GM21367 (cell line): ENCODE measurements around the gene FAM131A.

ENCODE experiments used
- ATAC-seq: cut with Tn5 transposase; IDR thresholded peaks from one replicate; pipeline ENCODE4 v1.9.1; 2021; ENCODE audit not compliant: unreplicated experiment

The FAM131A gene

GRCh38 chr3:184316792-184317191, 20.6 kb upstream of the FAM131A start:
- ATAC-seq, result no peak

DNA sequence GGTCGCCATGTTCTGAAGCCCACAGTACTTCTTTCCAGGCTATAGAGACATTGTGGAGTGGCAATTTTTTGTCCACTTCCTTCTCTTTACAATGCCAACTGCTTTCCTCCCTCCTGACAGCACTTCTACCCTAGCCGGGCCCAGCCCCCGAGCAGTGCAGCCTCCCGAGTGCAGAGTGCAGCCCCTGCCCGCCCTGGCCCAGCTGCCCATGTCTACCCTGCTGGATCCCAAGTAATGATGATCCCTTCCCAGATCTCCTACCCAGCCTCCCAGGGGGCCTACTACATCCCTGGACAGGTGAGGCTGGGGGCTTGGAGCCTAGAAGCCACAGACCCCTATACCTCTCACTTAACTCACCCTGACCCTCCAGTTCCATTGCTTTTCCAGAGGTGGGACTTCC, 20.2 kb upstream of the FAM131A start:
- no peak for ATAC-seq

GRCh38 chr3:184320104-184320445, 17.3 kb upstream of the FAM131A start:
- ATAC-seq, result no peak

GRCh38 chr3:184321666-184322065, 15.7 kb upstream of the FAM131A start:
- ATAC-seq, result no peak

DNA sequence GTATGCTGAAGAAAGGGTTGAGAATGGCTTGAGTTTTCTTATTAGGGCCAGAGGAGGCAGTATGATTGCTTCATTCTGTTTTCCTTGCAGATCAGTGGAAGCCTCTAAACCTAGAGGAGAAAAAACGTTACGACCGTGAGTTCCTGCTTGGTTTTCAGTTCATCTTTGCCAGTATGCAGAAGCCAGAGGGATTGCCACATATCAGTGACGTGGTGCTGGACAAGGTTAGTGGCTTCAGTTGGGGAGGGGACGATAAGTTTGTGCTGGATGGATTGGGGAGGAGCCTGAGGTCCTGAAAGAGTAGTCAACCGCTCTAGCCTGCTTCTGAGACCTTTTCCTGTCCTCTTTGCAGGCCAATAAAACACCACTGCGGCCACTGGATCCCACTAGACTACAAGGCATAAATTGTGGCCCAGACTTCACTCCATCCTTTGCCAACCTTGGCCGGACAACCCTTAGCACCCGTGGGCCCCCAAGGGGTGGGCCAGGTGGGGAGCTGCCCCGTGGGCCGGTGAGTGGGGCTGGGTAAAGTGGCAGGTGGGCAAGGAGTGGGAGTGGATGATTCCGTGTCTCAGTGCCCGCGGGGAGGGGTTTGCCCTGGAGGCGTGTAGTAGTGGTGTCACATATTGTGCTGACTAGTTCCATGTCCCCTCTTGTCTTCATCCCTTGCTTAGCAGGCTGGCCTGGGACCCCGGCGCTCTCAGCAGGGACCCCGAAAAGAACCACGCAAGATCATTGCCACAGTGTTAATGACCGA, 14.5 kb upstream of the FAM131A start:
- ATAC-seq, result no peak

GRCh38 chr3:184323696-184324095, 13.7 kb upstream of the FAM131A start:
- ATAC-seq, result no peak

- ATAC-seq, result no peak
Observed at GRCh38 chr3:184325269-184325668, 12.1 kb upstream of the FAM131A start.

DNA sequence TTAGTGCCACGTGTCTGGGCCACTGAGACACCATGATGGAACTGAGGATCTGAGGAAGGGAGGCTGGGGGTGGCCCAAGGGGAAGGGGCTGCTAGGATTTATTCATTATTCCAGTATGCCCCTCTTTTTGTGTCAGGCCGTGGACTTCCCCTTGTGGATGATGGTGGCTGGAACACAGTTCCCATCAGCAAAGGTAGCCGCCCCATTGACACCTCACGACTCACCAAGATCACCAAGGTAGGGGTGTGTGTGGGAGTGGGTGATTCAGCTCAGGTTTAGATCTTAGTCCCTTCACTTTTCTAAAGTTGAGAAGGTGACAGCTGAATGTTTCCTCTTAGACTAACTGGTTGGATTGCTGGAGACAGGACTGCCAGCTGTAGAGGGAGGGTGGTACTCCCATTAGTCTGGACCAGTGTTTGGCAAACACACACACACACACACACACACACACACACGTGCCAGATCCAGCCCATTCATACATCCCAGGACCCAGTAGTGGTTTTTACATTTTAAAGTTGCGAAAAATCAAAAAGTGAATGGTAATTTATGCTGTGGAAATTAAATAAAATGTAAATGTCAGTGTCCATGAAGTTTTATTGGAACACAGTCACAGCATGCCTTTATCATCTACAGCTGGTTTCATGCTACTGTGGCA, 11.6 kb upstream of the FAM131A start:
- no peak for ATAC-seq

DNA sequence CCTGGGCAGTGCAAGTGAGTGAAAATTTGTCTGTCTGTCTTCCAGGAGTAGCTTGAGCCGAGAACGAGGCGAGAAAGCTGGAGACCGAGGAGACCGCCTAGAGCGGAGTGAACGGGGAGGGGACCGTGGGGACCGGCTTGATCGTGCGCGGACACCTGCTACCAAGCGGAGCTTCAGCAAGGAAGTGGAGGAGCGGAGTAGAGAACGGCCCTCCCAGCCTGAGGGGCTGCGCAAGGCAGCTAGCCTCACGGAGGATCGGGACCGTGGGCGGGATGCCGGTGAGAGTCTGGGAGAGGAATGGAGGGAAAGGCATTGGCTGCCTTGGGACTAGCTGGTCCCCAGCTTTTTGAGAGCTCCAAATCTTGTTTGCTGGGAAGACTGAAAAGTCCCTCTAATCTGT, 10.2 kb upstream of the FAM131A start:
- no peak for ATAC-seq

DNA sequence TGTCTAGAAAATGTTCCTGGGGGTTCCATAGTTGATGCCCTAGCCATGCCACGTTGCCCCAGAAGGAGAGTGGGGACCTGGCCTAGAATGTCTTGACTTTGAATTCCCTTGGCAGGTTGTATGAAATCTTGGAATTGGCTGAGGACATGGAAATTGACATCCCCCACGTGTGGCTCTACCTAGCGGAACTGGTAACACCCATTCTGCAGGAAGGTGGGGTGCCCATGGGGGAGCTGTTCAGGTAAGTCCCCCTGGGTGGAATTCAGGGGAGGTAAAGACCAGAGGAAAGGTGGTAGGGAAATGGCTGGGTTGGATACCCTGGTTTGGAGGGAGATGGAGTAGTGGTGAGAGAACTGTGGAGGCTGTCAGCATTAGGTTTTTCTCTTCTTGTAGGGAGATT, 8.9 kb upstream of the FAM131A start:
- no peak for ATAC-seq

DNA sequence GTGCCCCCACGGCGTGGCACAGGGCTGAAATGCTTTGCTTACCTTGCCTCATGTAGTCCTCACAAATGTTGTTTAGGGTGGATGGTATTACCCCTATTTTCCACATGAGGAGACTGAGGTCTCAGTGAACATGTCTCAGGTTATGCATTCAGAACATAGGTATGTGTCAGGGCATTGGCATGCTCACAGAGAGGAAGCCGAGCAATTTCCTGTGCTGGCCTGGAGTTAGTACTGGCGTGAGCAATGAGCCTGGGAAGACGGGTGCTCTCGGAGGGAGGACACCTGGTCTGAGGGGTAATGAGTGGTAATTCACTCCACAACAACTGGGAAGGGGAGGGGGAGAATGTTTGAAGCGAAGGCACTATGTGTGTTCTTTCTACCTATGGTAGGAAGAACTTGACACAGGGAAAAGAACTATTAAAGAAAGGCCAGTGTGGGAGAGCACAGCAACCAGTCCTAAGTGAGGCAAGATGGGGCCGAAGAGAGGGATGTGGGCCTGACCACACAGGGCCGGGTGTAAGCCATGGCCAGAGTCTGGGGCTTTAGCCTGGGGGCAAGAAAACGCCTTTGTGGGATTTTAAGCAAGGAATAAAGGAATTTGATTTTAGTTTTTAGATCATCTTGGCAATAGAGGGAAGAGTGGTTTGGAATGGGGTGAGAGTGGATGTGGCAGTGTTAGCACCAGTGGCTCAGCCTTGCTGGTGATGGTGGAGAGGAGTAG, 4.9 kb upstream of the FAM131A start:
- ATAC-seq, result no peak

DNA sequence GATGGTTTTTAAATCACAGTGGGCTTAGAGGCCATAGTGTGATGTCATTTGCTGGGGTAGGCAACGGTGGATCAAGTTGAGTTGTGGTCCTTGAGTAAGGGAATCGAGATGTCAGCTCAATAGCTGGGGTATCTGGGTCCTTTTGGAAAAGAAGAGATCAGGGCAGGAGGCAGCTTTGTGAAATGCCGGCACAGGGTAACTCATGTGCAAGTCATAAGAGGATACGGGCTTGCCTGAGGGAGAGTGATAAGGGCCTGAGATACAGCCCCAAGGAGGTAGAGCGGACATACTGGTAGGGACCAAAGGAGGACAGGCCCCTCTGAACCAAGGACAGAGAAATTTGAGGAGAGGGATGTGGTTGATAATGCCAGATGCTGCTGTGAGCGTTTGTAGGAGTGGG, 4.2 kb upstream of the FAM131A start:
- no peak for ATAC-seq

GRCh38 chr3:184333700-184334099, 3.7 kb upstream of the FAM131A start:
- ATAC-seq, result no peak

DNA sequence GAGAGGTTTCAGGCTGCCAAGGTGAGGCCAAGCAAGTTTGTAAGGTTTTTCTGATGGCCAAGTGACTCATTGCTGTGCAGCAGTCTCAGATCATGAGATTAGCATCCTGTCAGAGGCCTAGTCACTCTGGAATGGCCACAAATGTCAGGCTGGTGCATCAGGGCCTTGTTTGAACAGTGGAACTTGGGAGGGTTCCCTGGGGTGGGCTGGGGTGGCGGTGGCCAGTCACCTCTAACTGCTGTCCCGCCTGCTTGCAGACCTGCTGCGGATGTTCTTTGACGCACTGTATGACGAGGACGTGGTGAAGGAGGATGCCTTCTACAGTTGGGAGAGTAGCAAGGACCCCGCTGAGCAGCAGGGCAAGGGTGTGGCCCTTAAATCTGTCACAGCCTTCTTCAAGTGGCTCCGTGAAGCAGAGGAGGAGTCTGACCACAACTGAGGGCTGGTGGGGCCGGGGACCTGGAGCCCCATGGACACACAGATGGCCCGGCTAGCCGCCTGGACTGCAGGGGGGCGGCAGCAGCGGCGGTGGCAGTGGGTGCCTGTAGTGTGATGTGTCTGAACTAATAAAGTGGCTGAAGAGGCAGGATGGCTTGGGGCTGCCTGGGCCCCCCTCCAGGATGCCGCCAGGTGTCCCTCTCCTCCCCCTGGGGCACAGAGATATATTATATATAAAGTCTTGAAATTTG, 2.8 kb upstream of the FAM131A start:
- no peak for ATAC-seq

DNA sequence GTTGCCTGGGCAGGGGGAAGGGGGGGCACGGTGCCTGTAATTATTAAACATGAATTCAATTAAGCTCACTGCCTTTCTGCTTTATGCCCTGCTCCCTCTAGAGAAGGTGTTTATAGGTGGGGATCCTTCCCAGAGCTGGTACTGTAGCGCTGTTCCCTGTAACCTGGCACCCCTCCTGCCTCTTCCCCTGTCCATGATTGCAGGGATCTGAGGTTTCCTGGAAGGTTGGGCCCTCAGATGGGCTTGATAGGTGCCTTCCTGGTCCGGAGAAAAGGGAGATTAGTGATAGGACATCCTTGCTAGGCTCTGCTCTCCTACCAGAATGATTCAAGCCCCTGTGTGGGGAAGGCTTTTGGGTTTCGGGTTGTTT, 2.1 kb upstream of the FAM131A start:
- ATAC-seq, result no peak

GRCh38 chr3:184335661-184336546, 1.5 kb upstream of the FAM131A start:
- peak; percentile 60 for ATAC-seq

DNA sequence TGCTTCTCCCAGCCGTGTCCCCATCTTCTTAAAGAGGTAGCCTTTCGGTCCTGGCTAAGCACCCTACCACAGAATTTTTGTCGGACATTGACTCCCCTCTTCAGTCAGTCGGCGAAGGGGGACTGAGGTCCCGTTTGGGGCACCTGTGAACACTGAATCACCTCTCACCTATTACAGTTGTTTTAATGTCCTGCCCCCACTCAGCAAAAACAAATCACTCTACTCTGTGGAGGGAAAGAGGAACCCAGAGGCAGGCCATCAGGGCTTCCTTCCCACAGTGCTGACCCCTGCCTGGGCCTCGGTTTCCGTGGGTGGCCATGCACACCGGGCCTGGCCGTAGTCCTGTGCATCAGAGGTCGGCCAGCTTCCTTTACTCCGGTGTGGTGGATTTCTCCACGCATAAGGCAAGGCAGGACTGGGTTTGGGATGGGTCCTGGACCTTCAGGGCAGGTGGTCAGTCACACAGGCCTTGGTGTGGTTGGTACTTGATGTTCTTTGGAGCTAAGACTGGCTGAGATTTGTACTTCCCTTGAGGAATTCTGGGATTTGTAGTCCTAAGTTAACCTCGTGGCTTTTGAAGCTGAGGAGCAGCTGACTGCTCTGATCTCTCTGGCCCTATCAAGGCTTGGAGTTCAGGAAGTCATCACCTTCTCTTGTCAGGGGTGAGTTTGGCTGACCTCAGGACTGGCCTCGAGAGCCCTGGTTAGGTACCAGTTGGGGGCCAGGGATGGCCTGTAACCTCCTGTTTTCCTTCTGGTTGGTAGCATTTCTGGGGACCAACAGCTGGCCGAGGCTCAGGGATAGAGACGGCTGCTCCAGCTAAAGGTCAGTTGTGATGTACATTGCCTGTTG, 627 bp upstream of the FAM131A start:
- no peak for ATAC-seq

- no peak for ATAC-seq
Observed at GRCh38 chr3:184337981-184338380, 581 bp downstream of the FAM131A start.

GRCh38 chr3:184338511-184338945, 1.1 kb downstream of the FAM131A start:
- no peak for ATAC-seq

DNA sequence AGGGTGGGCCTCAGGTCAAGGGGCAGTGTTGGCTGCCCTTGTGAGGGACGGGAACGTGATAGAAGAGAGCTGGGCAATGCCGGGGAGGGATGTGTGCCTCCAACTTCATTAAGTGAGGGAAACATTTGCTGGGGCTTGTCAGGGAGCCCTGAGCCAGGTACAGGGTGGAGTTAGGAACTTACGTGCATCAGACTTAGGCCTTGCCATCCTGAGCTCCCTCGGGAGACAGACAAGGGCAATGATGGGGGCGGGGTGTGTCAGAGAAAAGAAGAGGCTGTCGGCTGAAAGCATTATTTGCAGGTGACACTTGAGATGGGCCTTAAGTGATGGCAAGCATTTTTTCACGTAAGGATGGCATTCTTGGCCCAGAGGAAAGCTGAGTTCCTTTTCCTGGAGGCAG, 1.6 kb downstream of the FAM131A start:
- ATAC-seq, result no peak
